HEK293 (cell line): ENCODE results near the gene NUF2.

Source experiments
- CTCF ChIA-PET: fragments of 350-600 bp; formaldehyde crosslinking; extraction: SDS; loops from one replicate; lab custom pipeline; 2021; ENCODE audit warnings: antibody characterized with exemption; lab: Yijun Ruan, JAX
- POLR2A ChIA-PET: fragments of 300-600 bp; formaldehyde crosslinking; extraction: SDS; loops from one replicate; lab custom pipeline; 2020; ENCODE audit warnings: antibody characterized with exemption, inconsistent platforms; lab: Yijun Ruan, JAX
- H3K27ac ChIP-seq: fragments of 200-500 bp; sonication (Bioruptor generic); 2 replicates; pipeline ENCODE4 v1.5.1; 2014; ENCODE audit warnings: low read depth, low read length, control low read depth, inconsistent platforms; ENCODE audit errors: extremely low read depth
- H3K36me3 ChIP-seq, 2 experiments: fragments of 200-500 bp in 1 of 2; sonication (Bioruptor generic) in 1 of 2; 1 replicate in 1 of 2; 2 replicates in 1 of 2; pipeline ENCODE4 v1.5.1; 2014 to 2017; ENCODE audit warnings: inconsistent platforms in 2 of 2, low read length in 2 of 2; ENCODE audit not compliant: control insufficient read depth in 2 of 2, insufficient read depth in 1 of 2
- H3K4me1 ChIP-seq: fragments of 200-500 bp; sonication (Bioruptor generic); 2 replicates; pipeline ENCODE4 v1.5.1; 2014; ENCODE audit warnings: mild to moderate bottlenecking, low read length, inconsistent platforms; ENCODE audit not compliant: control insufficient read depth, insufficient read depth
- H3K4me3 ChIP-seq: 2 replicates; pipeline ENCODE4 v1.5.1; 2011; ENCODE audit warnings: low read depth, mild to moderate bottlenecking, control low read depth, low read length, moderate library complexity
- H3K9me3 ChIP-seq: fragments of 200-500 bp; sonication (Bioruptor generic); 2 replicates; pipeline ENCODE4 v1.5.1; 2014; ENCODE audit warnings: low read depth, low read length, inconsistent platforms; ENCODE audit not compliant: control insufficient read depth, insufficient read depth
- KLF9 ChIP-seq: fragments of 450-650 bp; formaldehyde crosslinking; IDR thresholded peaks from 2 replicates; pipeline ENCODE4 v1.5.1; 2016; ENCODE audit warnings: missing biosample characterization, missing genetic modification characterization, low read depth
- SCRT2 ChIP-seq: fragments of 450-650 bp; formaldehyde crosslinking; IDR thresholded peaks from 2 replicates; pipeline ENCODE4 v1.5.1; 2016; ENCODE audit warnings: missing biosample characterization, missing genetic modification characterization
- SETDB1 ChIP-seq: IDR thresholded peaks from one replicate; pipeline ENCODE4 v1.6.1; 2017; ENCODE audit warnings: mild to moderate bottlenecking, low read length, moderate library complexity, mixed read lengths; ENCODE audit not compliant: insufficient read length
- ZBTB17 ChIP-seq: fragments of 450-650 bp; formaldehyde crosslinking; IDR thresholded peaks from 2 replicates; pipeline ENCODE4 v1.5.1; 2016; ENCODE audit warnings: missing biosample characterization, missing genetic modification characterization
- ZNF112 ChIP-seq: fragments of 450-650 bp; formaldehyde crosslinking; IDR thresholded peaks from 2 replicates; pipeline ENCODE4 v1.5.0; 2017; ENCODE audit warnings: missing biosample characterization, missing genetic modification characterization
- ZNF121 ChIP-seq: fragments of 450-650 bp; formaldehyde crosslinking; IDR thresholded peaks from 2 replicates; pipeline ENCODE4 v1.5.1; 2016; ENCODE audit warnings: missing biosample characterization, missing genetic modification characterization
- ZNF174 ChIP-seq: fragments of 450-650 bp; formaldehyde crosslinking; IDR thresholded peaks from 2 replicates; pipeline ENCODE4 v1.5.0; 2017; ENCODE audit warnings: missing biosample characterization, mild to moderate bottlenecking, missing genetic modification characterization
- ZNF354C ChIP-seq: fragments of 450-650 bp; formaldehyde crosslinking; IDR thresholded peaks from 2 replicates; pipeline ENCODE4 v1.5.1; 2016; ENCODE audit warnings: missing biosample characterization, missing genetic modification characterization, low read depth, borderline replicate concordance
- ZNF404 ChIP-seq: fragments of 450-650 bp; formaldehyde crosslinking; IDR thresholded peaks from 2 replicates; pipeline ENCODE4 v1.5.1; 2017; ENCODE audit warnings: missing biosample characterization, missing genetic modification characterization
- ZNF433 ChIP-seq: fragments of 450-650 bp; formaldehyde crosslinking; IDR thresholded peaks from 2 replicates; pipeline ENCODE4 v1.5.1; 2016; ENCODE audit warnings: missing biosample characterization, missing genetic modification characterization, low read depth
- ZNF571 ChIP-seq: fragments of 450-650 bp; formaldehyde crosslinking; IDR thresholded peaks from 2 replicates; pipeline ENCODE4 v1.5.0; 2017; ENCODE audit warnings: missing biosample characterization, missing genetic modification characterization
- ZNF768 ChIP-seq: fragments of 450-650 bp; formaldehyde crosslinking; IDR thresholded peaks from 2 replicates; pipeline ENCODE4 v1.5.1; 2018; ENCODE audit warnings: missing biosample characterization, mild to moderate bottlenecking, missing genetic modification characterization
- ZXDB ChIP-seq: fragments of 450-650 bp; formaldehyde crosslinking; IDR thresholded peaks from 2 replicates; pipeline ENCODE4 v1.5.1; 2016; ENCODE audit warnings: missing biosample characterization, missing genetic modification characterization
- TF ChIP-seq, protein P1 (sequence below): fragments of 450-650 bp; formaldehyde crosslinking; IDR thresholded peaks from 2 replicates; pipeline ENCODE4 v1.5.1; 2016; ENCODE audit warnings: missing biosample characterization, missing genetic modification characterization
- TF ChIP-seq, protein P2 (sequence below): fragments of 450-650 bp; formaldehyde crosslinking; IDR thresholded peaks from 2 replicates; pipeline ENCODE4 v1.5.1; 2016; ENCODE audit warnings: missing biosample characterization, missing genetic modification characterization
- TF ChIP-seq, protein P3 (sequence below): fragments of 450-650 bp; formaldehyde crosslinking; IDR thresholded peaks from 2 replicates; pipeline ENCODE4 v1.5.1; 2016; ENCODE audit warnings: missing biosample characterization, missing genetic modification characterization, borderline replicate concordance
- TF ChIP-seq, protein P4 (sequence below): fragments of 450-650 bp; formaldehyde crosslinking; IDR thresholded peaks from 2 replicates; pipeline ENCODE4 v1.5.1; 2016; ENCODE audit warnings: missing biosample characterization, missing genetic modification characterization
- TF ChIP-seq, protein P5 (sequence below): fragments of 450-650 bp; formaldehyde crosslinking; IDR thresholded peaks from 2 replicates; pipeline ENCODE4 v1.5.1; 2016; ENCODE audit warnings: missing biosample characterization, missing genetic modification characterization

Gene NUF2

DNA sequence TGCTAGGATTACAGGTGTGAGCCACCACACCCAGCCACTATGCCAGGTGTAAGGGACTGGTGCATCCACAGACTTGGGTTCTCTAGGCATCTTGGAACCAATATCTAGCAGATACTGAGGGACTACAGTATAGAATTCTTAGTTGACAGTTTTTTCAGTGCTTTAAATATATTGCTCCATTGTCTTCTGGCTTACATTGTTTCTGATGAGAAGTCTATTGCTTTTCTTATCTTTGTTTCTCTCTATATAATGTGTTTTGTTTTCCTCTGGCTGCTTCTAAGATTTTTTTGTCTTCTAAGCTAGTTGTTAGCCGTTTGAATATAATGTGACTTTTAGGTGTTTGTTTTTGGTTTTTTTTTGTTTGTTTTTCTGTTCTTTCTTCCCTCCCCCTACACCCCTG lies 13.5 kb downstream of the NUF2 start:
- POLR2A ChIA-PET, result no interaction called here
- Histone ChIP-seq H3K4me1 (no peaks in the 10 kb centered on the region), H3K4me3 (no peak overlapping the region), H3K27ac (no peak overlapping the region), H3K36me3 (peaks cover 29 to 77% of the 10 kb centered on the region in 2 experiments), H3K9me3 (no peaks in the 10 kb centered on the region)
- CTCF ChIA-PET, result interaction anchor here (0.6 kb wide), 1 partner anchor 238 kb away, joined by 7 read pairs; no protein-coding TSS in a partner anchor
- no peak for TF ChIP-seq ZXDB (tag by site-specific recombination)
- TF ChIP-seq, protein P1, sequence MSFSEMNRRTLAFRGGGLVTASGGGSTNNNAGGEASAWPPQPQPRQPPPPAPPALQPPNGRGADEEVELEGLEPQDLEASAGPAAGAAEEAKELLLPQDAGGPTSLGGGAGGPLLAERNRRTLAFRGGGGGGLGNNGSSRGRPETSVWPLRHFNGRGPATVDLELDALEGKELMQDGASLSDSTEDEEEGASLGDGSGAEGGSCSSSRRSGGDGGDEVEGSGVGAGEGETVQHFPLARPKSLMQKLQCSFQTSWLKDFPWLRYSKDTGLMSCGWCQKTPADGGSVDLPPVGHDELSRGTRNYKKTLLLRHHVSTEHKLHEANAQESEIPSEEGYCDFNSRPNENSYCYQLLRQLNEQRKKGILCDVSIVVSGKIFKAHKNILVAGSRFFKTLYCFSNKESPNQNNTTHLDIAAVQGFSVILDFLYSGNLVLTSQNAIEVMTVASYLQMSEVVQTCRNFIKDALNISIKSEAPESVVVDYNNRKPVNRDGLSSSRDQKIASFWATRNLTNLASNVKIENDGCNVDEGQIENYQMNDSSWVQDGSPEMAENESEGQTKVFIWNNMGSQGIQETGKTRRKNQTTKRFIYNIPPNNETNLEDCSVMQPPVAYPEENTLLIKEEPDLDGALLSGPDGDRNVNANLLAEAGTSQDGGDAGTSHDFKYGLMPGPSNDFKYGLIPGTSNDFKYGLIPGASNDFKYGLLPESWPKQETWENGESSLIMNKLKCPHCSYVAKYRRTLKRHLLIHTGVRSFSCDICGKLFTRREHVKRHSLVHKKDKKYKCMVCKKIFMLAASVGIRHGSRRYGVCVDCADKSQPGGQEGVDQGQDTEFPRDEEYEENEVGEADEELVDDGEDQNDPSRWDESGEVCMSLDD (tag by site-specific recombination), result no peak
- no peak for TF ChIP-seq ZNF404 (tag by site-specific recombination)
- no peak for TF ChIP-seq KLF9 (tag by site-specific recombination)
- TF ChIP-seq, protein P2, sequence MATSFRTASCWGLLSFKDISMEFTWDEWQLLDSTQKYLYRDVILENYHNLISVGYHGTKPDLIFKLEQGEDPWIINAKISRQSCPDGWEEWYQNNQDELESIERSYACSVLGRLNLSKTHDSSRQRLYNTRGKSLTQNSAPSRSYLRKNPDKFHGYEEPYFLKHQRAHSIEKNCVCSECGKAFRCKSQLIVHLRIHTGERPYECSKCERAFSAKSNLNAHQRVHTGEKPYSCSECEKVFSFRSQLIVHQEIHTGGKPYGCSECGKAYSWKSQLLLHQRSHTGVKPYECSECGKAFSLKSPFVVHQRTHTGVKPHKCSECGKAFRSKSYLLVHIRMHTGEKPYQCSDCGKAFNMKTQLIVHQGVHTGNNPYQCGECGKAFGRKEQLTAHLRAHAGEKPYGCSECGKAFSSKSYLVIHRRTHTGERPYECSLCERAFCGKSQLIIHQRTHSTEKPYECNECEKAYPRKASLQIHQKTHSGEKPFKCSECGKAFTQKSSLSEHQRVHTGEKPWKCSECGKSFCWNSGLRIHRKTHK (tag by site-specific recombination), result no peak

DNA sequence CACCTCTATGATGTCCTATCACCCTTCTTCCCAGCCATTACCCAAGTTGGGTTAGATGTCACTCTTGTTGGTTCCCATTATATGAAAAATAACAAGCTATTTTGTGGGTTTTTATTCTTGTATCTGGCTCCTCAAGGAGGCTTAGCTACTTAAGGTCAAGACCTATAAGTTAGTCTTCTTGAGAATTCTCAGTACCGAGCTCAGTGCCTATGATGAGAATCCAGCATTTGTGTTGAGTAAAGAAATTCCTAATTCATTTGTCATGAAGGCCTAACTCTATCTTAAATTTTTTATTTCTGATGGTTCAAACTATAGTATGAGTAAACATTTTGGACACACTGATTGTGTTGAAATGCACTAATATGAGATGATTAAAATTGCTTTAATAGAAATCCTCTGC lies 15.9 kb downstream of the NUF2 start:
- no peaks in the 10 kb centered on the region for H3K9me3 ChIP-seq
- ChIA-PET POLR2A (no interaction called here), CTCF (interaction anchor here (0.6 kb wide), 1 partner anchor 73 kb away, joined by 3 read pairs; no protein-coding TSS in a partner anchor)
- no peak overlapping the region for H3K27ac ChIP-seq
- no peak overlapping the region for H3K4me3 ChIP-seq
- no peaks in the 10 kb centered on the region for H3K4me1 ChIP-seq
- H3K36me3 ChIP-seq, result peaks cover 43 to 76% of the 10 kb centered on the region in 2 experiments
- TF ChIP-seq, protein P3, sequence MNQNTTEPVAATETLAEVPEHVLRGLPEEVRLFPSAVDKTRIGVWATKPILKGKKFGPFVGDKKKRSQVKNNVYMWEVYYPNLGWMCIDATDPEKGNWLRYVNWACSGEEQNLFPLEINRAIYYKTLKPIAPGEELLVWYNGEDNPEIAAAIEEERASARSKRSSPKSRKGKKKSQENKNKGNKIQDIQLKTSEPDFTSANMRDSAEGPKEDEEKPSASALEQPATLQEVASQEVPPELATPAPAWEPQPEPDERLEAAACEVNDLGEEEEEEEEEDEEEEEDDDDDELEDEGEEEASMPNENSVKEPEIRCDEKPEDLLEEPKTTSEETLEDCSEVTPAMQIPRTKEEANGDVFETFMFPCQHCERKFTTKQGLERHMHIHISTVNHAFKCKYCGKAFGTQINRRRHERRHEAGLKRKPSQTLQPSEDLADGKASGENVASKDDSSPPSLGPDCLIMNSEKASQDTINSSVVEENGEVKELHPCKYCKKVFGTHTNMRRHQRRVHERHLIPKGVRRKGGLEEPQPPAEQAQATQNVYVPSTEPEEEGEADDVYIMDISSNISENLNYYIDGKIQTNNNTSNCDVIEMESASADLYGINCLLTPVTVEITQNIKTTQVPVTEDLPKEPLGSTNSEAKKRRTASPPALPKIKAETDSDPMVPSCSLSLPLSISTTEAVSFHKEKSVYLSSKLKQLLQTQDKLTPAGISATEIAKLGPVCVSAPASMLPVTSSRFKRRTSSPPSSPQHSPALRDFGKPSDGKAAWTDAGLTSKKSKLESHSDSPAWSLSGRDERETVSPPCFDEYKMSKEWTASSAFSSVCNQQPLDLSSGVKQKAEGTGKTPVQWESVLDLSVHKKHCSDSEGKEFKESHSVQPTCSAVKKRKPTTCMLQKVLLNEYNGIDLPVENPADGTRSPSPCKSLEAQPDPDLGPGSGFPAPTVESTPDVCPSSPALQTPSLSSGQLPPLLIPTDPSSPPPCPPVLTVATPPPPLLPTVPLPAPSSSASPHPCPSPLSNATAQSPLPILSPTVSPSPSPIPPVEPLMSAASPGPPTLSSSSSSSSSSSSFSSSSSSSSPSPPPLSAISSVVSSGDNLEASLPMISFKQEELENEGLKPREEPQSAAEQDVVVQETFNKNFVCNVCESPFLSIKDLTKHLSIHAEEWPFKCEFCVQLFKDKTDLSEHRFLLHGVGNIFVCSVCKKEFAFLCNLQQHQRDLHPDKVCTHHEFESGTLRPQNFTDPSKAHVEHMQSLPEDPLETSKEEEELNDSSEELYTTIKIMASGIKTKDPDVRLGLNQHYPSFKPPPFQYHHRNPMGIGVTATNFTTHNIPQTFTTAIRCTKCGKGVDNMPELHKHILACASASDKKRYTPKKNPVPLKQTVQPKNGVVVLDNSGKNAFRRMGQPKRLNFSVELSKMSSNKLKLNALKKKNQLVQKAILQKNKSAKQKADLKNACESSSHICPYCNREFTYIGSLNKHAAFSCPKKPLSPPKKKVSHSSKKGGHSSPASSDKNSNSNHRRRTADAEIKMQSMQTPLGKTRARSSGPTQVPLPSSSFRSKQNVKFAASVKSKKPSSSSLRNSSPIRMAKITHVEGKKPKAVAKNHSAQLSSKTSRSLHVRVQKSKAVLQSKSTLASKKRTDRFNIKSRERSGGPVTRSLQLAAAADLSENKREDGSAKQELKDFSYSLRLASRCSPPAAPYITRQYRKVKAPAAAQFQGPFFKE (tag by site-specific recombination), result no peak
- no peak for TF ChIP-seq ZNF121 (tag by site-specific recombination)
- no peak for TF ChIP-seq ZNF112 (tag by site-specific recombination)
- no peak for TF ChIP-seq ZNF768 (tag by site-specific recombination)
- TF ChIP-seq ZNF354C (tag by site-specific recombination), result no peak
- no peak for TF ChIP-seq SCRT2 (tag by site-specific recombination)
- TF ChIP-seq, protein P4, sequence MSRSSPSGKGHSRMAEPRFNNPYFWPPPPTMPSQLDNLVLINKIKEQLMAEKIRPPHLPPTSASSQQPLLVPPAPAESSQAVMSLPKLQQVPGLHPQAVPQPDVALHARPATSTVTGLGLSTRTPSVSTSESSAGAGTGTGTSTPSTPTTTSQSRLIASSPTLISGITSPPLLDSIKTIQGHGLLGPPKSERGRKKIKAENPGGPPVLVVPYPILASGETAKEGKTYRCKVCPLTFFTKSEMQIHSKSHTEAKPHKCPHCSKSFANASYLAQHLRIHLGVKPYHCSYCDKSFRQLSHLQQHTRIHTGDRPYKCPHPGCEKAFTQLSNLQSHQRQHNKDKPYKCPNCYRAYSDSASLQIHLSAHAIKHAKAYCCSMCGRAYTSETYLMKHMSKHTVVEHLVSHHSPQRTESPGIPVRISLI (tag by site-specific recombination), result no peak
- TF ChIP-seq, protein P1 (tag by site-specific recombination), result no peak
- no peak for TF ChIP-seq ZNF433 (tag by site-specific recombination)
- no peak for TF ChIP-seq ZBTB17 (tag by site-specific recombination)
- TF ChIP-seq, protein P5, sequence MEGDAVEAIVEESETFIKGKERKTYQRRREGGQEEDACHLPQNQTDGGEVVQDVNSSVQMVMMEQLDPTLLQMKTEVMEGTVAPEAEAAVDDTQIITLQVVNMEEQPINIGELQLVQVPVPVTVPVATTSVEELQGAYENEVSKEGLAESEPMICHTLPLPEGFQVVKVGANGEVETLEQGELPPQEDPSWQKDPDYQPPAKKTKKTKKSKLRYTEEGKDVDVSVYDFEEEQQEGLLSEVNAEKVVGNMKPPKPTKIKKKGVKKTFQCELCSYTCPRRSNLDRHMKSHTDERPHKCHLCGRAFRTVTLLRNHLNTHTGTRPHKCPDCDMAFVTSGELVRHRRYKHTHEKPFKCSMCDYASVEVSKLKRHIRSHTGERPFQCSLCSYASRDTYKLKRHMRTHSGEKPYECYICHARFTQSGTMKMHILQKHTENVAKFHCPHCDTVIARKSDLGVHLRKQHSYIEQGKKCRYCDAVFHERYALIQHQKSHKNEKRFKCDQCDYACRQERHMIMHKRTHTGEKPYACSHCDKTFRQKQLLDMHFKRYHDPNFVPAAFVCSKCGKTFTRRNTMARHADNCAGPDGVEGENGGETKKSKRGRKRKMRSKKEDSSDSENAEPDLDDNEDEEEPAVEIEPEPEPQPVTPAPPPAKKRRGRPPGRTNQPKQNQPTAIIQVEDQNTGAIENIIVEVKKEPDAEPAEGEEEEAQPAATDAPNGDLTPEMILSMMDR, result no peak
- TF ChIP-seq ZNF571, result no peak
- TF ChIP-seq SETDB1, result no peak
- TF ChIP-seq ZNF174 (tag by site-specific recombination), result no peak
